GM18870 (cell line): ENCODE data around the gene DUSP10.

Experiments used
- ATAC-seq: cut with Tn5 transposase; IDR thresholded peaks from one replicate; pipeline ENCODE4 v1.9.1; 2021; ENCODE audit warnings: moderate library complexity; ENCODE audit not compliant: unreplicated experiment

The DUSP10 gene

DNA sequence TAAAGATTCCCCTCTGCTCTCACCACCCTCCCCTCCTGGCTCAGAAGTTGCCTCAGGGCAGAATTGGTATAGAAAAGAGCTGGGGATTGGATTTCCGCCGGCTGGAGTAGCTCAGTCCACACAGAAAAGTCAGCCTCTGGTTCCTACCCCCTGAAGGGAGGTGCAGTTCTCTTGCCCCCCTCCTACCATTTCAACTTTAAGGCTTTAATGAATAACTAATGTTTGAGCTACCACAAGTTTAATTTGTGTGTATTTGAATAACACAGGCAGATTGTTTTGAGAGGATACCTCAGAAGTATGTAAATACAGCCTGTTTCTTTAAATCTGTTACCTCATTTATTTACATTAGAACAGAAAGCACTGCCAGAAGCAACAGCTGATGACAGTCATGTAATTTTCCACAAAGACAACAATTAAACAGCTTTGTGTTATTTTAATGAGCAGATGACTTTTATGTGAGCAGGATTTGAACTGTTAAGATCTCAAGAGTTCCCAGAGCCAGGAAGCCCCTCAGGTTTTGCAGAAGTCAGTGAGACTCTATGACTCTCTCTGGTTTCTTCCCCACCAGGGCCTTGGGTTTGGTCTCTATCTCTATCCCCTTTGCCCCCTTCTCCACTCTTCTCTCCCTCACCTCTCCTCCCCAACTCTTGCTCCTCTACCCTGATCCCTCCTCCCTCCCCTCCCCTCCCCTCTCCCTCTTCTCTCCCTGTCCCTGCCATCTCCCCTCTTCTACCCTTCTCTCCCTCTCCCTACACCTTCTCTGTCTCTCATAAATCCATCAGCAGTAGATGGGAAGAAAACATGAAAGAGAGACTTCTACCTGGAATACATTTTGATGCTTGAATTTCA, 26.3 kb downstream of the DUSP10 start:
- no peak for ATAC-seq

DNA sequence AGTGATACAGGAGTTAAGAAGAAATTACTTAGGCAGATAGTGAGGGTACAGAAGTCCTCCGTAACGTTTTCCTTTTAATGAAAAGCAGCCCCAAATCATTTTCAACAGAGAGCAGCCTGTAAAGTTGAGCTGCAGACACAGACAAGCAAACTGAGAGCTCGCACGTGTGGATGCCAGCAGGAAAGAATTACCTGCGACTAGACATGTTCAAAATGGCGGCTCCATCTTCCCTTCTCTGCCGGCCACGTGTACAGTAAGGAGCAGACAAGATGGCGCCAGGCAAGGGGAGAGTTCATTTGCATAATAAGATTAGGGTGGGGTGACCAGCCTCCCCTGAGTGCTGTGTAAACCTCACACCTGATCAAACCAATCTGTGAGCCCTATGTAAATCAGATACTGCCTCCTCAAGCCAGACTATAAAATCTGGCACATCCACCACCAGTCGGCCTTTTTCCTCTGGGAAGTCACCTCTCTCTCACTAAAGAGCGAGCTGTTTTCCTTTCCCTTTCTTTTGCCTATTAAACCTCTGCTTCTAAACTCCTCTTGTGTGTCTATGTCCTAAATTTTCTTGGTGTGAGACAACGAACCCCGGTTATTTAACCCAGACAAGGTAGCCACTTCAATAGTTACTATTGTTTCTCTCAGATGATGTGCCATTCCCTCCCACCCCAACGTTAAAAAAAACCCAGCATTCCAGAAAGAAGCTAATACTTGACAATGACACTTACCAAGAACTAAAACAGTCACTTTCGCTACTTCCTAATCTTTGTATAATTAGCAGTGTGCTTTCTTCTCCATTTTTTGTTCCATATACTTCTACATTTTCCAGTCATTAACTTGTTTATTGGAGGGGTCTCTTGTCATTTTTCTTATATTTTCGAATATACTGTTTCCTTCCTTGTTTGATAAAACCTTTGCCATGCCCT, 27.4 kb downstream of the DUSP10 start:
- no peak for ATAC-seq

DNA sequence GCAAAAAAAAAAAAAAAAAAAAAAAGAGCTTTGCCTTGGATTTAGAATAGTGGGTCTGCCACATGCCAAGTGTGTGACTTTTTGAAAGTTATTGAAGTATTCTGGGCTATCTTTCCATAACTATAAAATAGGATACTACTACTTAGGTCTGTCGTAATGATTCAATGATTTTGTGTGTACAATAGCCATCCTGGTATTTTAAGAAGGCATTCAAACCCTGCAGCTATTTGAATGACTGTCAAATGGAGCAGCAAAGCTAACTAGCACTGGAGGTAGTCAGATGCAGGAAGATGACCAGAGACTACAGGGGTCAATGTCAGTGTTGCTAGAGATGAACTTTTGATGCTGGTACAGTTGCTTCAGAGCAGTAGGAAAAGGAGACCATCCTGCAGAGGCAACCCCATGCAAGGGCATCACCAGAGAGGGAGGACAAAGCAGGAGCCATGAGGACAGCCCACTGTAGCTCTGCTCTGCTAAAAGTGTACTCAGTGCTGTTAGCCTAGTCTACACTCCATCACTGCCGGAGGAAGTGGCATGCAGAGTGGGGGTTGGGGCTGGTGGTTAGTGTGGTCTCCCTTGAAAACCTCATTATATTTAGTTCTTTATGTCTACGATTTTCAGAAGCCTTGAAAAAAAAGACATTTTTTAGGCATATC, 29.0 kb downstream of the DUSP10 start:
- peak; percentile 37 for ATAC-seq

DNA sequence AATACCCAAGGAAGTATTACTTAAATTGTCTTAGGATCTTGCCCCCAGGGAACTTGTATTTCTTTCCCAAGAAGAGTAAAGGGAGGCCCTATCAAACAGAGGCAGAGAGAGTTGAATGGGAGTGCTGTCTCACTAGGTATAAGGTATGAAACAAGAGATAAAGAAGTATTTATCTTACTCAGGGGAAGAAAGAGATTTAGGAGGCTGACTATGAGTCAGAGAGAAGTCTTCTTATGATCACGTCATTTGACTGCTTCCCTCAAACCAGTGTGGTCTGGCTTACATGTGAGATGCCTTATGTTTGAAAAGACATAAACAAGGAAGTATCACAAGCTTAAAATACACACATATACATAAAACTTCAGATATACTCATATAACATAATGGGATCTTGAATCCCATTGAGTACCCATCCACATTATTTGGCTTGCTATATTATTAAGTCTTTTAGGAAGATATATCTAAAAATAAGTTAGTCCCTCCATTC, 29.6 kb downstream of the DUSP10 start:
- ATAC-seq: peak; percentile 58

DNA sequence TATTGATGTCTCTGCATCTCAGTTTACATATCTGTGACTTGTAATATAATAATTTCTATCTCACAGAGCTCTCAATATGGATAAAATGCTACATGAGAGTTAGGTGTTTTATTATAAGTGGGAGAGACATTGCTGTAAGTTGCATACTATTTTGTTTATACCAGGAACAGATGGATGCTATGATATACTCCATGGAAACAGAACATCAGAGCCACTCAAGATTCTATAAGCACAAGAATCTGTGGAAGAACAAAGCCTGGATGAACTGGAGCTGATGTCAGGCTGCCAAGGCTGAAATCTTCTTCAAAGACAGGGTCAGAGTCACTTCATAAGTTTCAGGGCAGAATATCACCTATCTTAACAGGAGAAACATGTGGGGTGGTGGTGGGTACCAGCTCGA, 30.2 kb downstream of the DUSP10 start:
- no peak for ATAC-seq

DNA sequence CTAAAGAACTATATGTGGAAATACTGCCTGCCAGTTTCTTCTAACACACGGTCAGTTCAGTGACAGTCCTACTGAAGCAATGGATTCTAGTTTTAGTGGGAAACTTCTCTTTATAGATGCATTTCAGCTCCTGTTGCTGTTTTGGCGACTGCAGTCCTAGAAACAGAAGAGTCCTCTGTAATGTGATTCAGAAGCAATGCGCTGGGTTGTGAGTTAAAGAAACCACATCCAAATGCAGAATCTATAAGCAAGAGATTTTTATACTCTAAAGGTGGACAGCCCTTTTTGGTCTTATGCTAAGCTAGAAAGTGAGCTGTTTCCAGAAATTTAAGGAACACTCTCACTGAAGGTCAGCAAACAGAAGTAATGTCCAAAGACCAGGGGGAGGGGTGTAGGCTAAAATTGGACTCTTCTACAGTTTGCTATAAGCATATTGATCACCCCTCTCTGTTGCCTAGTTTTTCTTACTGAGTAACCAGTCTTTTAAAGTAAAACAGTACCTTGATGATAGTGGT, 30.8 kb downstream of the DUSP10 start:
- no peak for ATAC-seq

DNA sequence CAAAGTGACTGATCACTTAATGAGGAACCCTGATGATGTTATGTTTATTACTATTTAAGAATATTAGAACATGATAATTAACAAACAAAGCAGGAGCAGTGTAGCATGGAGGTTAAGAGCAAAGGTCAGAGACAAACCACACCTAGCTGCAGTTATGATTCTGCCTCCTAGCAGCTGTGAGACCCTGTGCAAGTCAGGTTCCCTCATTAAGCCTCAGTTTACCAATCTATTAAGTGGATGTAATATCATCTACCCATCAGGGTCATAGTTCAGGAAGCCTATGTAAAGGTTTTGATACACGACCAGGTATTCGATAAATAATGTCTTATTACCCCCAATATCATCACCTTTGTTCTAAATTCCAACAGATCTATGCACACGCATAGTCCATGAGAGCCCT, 32.0 kb downstream of the DUSP10 start:
- no peak for ATAC-seq

DNA sequence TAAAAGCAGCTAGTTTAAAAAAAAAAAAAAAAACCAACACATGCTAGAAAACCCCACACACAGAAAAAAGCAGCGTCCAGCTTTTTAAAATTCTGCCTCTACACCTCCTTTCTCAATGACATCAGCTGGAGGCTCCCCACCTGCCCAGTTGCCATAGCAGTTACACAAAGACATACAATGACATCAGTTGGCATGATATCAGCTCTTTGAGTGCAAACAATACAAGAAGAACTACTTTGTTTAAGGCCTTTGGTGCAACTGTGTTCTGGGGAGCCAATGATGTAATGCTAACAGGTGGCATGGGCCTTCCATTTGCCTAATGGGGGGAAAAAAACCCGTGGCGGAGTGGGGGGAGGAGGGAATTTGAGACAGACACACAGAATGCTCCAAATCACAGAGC, 32.9 kb downstream of the DUSP10 start:
- ATAC-seq: peak; percentile 40

DNA sequence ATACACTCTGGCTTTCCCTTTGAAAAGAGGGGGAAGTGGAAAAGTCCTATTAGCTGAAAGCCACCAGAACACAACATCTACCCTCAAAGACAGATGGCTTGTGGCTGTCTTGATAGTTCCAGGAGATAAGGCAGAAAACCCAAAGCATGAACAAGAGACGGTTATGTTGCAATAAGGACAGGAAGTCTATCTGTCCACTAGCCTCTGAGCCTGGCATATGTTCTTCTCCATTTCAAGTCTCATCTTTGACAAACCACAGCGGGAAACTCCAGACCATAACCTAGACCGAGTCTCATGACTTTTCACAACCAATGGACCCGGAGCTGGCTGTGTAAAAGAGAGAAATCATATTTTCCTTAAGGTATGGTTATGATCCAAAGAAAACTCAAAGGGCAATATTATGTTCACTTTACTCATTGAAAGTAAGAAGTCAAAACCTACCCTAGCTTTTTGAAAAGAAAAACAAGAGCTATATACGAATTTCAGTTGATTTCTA, 33.8 kb downstream of the DUSP10 start:
- peak; percentile 68 for ATAC-seq

DNA sequence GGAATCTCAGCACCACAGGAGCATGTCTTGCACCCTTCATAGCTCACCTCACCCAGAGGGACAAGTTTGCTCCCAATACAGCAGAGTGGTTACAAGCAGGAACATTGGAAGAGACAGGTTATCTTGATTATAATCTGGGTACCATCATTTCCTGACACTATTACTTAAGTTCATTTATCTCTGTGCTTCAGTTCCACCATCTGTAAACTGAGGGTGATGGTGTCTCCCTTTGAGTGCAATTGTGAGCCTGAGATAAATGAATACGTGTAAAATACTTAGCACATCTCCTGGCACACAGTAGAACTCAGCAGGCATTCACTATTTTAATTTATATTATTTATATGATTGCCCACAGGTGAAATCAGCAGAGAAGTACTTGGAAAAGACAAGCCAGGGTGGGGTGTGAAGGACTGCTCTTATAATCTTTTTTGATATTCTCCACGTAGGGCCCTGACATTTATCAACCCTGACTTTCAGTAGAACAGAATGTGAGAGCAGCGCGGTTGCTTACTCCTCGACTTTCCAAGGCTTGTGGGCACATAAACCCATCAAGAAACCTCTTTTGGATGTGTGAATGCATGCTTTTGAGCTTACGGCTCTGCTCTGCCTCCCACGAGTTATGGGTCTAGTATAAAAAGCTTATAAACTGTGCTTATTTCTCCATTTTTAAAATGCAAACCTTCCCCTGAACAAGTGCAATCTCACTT, 34.9 kb downstream of the DUSP10 start:
- no peak for ATAC-seq

DNA sequence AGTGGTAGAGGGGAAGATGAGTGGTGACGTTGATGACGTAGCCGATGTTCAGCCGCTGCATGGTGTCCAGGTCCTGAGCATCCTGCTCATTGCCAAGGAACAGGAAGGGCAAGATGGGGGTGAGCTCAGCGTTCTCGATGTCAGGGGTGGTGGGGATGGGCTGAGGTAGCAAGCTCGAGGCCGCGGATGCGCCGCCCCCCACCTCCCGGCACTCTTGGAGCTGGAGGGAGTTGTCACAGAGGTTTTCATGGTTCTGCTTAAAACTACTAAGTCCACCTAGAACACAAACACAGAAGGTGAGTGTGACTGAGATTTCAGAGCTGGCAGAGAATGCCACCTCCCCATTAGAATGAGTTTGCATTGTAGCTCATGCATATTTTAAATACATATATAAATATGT, 35.7 kb downstream of the DUSP10 start:
- ATAC-seq: no peak

DNA sequence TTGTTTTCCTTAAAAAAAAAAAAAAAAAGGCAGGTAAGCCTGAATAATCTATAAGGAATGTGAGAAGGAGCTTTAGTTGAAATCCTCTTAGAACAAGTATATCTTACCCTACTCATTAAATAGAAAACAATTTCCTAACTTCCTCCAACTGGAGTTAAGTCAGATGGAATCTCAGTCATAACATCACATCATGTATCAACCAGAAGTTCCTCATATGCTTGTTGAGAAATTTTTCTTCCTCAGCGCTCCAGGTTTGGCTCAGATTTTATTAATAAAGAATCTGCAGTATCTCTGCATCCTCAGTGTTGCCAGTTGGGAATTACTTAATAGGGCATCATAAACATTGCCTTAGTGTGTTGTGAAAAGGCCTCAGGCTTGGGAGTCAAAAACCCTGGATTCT, 37.6 kb downstream of the DUSP10 start:
- ATAC-seq: no peak

DNA sequence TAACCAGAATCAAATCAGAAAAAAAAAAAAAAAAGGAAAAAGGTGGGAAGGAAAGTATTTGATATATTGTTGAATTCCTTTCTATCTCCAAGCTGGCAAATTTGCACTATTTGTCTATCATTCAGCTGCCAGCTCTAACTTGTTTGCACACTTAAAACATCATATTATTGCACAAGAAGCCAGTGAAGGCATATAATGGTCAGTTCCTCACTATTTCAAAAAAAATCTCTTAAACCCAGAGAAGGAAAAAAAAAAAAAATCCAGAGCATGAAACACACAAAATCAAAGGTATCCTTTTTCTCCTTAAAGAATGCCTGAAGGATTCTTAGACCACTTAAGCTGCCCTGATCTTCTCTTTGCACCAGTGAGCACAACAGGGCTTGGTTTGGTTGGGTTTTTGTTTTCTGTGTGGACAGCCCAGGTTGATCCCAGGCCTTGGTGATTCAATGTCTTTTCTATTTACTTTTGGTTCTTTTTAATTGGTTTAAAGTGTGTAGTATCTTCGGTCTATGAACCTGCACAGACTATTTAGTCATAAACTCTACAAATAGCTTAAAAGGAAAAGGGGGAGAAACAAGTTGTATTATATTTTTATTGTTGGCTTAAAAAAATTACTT, 40.2 kb downstream of the DUSP10 start:
- ATAC-seq: no peak

DNA sequence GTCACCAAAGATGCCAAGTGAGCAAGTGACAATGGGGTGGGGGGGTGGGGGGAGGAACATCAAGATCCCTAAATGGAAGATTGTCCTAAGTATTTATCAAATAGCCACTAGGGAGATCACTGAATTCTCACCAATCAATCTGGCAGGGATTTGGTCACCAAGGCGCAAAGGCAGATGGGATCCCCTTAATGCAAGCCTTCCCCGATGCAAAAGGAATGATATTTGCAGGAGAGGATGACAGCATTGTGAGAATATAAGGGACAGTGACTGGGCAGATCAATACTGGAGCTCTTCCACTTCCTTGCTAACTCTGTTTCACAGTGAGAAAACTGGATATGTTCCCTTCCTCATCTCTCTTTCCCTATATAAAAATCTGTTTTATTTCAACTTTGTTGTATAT, 40.9 kb downstream of the DUSP10 start:
- ATAC-seq: no peak

DNA sequence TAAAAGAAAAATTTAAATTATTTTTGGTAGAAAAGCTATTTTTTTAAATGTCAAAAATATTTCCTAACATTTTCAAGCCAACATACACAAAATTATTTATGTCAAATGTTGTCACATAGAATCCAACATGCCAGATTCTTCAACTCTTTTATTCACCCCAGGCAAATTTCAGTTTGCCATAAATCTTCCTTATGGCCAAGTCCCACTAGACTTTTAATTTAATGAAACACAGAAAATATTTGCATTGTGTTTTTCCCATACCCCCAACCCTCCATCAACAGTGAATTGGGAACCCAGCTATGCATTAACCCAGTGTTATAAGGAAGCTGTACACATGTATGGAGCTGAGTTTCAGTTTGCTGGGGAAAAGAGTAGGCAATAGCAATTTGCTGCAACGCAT, 41.4 kb downstream of the DUSP10 start:
- ATAC-seq: no peak

DNA sequence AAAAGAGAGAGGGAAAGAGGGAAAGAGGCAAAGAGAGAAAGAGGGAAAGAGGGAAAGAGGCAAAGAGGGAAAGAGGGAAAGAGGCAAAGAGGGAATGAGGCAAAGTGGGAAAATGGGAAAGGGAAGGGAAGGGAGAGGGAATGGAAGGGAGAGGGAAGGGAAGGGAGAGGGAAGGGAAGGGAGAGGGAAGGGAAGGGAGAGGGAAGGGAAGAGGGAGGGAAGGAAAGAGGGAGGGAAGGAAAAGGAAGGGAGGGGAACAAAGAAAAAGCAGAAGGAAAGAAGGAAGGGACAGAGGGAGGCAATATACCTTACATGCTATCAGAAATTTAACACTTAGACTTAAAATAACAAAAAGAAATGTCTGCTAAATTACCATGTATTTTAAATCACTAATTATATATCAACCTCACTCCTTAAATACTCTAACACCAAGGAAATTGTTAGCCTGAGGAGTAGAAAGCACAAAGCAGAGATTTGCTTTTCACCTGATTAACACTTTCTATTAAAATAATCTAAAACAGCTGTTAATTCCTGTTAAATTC, 41.8 kb downstream of the DUSP10 start:
- no peak for ATAC-seq

DNA sequence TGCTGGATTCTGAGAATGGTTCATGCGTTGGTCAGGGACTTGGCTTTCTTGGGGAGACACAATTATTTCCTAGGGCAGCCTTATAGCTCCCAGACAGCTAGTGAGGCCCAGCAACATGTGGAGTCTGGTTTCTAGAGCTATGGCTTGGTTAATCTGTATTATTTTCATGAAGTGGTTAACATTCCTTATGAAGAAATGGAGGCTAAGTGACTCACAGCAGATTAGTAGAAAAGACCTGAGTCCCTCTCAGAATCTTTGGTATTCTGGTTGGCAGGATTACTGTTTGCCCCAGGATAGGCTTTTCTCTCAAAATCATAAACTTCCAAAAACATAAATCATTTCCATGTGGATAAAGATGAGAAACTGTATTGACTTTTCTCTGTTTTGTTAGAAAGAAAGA, 42.3 kb downstream of the DUSP10 start:
- ATAC-seq: no peak

DNA sequence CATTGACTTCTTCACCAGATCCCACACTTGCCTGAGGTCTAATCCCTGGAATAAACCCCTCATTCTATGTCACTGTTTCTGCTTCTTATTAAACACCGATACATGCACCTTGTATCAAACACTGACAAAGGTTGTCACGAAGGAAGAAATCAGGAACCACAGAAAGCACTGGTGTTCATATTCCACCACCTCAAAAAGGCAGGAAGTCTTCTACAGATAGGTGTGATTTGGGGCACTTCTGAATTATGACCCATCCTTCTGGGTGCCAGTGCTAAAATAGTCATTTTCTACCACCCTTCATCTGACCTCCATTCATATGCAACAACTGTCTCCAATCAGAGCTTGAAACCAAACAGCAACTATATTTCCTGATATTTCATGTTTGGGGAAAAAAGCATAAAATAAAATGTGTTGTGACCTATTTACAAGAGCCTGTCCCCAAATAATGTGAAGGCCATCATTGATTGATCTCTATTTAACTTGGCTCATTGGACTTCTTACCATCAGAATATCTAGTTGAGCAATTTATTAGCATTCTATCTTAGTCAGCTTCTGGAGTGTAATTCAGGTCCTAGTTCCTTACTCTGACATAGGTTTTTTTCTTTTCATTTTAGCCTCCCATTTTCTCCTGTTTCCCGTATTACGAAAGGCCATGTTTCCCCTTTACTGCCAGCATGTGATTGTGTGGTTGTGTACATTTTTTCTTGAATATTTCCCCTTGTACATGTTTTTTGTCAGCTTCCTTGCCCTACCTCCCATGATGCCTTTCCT, 43.1 kb downstream of the DUSP10 start:
- ATAC-seq: no peak

DNA sequence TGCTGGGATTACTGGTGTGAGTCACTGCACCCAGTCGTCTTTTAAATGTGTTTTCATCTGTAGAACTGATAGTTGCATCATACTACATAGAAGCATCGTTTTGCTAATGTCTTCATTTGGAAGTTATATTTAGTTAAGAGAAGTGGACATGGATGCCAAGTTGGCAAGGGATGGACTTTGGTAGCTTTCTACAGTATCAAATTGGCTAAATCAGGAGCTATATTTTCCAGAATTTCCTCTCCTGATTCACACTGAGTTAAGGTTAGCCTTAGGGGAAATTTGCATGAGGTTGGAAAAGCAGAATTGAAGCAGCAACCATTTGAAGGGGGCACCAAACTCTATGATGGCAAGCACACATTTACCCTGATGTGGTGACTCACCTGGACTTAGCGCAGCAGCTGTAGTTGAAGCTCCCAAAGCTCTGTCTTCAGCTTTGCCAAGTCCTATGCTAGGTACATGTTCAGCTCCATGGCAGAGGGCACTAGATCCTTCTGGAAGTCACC, 43.9 kb downstream of the DUSP10 start:
- ATAC-seq: no peak
